ENCODE data around the gene PPM1A.

The PPM1A gene

DNA sequence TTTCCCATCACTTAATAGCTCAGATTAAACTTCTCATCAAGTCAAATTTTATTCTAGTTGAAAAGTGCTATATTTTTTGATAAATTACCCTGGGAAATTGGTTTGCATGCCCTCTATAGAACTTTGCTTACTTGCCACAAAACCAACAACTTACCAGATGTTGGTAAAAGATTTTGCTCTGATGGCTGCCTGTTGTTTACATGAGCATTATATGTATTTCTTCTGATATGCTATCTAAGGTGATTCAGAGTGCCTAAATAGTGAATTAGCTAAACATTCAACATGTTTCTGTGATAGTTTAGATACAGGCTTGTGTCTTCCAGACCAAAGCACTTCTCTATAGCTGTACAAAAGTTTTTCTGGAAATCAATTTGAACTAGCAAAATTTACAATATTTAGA lies 51.0 kb downstream of the PPM1A start:
- DNase-seq (ENCODE audit: low read depth) = no peak
- H3K4me3 ChIP-seq (ENCODE audit: low read depth, low read length) = no peak overlapping the region
- TF ChIP-seq, protein P1, sequence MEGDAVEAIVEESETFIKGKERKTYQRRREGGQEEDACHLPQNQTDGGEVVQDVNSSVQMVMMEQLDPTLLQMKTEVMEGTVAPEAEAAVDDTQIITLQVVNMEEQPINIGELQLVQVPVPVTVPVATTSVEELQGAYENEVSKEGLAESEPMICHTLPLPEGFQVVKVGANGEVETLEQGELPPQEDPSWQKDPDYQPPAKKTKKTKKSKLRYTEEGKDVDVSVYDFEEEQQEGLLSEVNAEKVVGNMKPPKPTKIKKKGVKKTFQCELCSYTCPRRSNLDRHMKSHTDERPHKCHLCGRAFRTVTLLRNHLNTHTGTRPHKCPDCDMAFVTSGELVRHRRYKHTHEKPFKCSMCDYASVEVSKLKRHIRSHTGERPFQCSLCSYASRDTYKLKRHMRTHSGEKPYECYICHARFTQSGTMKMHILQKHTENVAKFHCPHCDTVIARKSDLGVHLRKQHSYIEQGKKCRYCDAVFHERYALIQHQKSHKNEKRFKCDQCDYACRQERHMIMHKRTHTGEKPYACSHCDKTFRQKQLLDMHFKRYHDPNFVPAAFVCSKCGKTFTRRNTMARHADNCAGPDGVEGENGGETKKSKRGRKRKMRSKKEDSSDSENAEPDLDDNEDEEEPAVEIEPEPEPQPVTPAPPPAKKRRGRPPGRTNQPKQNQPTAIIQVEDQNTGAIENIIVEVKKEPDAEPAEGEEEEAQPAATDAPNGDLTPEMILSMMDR (IDR thresholded peaks at IDR 0.05; ENCODE audit: insufficient read depth, low read depth, low read length, missing control alignments) = no peak

DNA sequence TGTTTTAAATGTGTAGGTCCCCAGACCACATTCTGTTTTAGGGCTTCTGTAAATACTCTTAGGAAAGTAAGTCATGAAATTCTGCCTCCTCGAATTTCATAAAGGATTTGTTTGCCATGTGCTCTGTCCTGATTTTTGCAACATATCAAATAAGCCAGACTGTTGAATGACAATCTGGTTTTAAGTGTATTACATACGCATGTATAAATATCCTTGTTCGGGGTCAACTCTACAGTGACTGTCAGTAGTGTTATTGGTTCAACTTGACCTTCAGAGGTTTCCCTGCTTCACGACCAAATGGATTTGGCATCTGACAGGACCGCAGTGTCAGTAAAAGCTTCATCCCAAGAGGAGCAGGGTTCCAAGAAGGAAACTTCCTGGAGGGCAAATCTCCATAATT lies 52.7 kb downstream of the PPM1A start:
- H3K4me3 ChIP-seq (ENCODE audit: low read depth, low read length) = no peak overlapping the region
- TF ChIP-seq, protein P1 (IDR thresholded peaks at IDR 0.05; ENCODE audit: insufficient read depth, low read depth, low read length, missing control alignments) = no peak
- DNase-seq (ENCODE audit: low read depth) = no peak

GRCh38 chr14:60302663-60303062 lies 53.6 kb downstream of the PPM1A start:
- DNase-seq (ENCODE audit: low read depth) = no peak
- TF ChIP-seq, protein P1 (IDR thresholded peaks at IDR 0.05; ENCODE audit: insufficient read depth, low read depth, low read length, missing control alignments) = no peak
- H3K4me3 ChIP-seq (ENCODE audit: low read depth, low read length) = no peak overlapping the region

- no peak for DNase-seq (ENCODE audit: low read depth)
- no peak overlapping the region for H3K4me3 ChIP-seq (ENCODE audit: low read depth, low read length)
- TF ChIP-seq, protein P1 (IDR thresholded peaks at IDR 0.05; ENCODE audit: insufficient read depth, low read depth, low read length, missing control alignments) = no peak
Measured at GRCh38 chr14:60303745-60304144, 54.7 kb downstream of the PPM1A start.

DNA sequence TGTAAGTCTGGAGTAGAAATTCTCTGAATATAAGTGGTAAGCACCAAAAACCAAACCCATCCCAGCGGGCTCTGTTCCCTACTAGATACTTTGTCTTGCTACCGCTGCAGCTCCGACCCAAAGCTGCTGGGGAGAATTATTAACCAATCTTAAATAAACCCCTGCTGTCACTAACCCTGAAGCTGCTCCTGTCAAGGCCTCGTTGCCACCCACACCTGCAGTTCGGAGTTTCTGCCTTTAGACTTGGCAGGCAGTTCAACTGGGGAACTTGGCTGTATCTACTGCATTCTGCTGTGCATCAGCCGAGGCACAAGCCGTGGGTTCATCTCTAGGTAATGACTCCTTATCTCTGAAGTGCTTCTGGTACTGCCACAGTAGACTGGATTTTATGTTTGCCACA lies 55.5 kb downstream of the PPM1A start:
- DNase-seq (ENCODE audit: low read depth) = no peak
- TF ChIP-seq, protein P1 (IDR thresholded peaks at IDR 0.05; ENCODE audit: insufficient read depth, low read depth, low read length, missing control alignments) = no peak

DNA sequence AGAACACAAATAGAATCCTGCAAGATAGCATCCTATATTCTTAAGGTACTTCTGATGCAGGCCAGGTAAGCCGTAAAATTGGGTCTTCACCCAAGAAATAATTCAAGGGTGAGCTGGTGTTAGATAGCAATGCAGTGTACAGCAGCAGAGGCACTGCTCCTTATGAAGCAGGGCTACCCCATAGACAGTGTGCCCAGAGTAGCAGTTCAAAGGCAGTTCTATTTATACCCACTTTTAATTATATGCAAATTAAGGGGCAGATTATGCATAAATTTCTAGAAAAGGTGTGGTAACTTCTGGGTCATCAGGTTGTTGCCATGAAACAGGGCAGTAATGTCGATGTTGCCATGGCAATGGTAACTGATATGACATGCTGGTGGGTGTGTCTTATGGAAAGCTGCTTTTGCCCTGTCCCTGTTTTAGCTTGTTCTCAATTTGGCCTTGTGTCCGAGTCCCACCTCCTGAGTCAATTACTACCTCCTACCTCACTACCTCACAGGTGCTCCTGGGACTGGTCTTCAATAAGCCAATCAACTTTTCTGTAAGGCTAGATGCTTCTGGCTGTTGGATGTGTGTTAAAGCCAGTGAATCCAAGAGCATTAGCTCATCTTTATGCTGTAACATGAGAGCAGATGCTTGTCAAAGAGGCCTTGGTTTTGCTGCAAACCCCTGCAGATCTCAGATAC lies 61.0 kb downstream of the PPM1A start:
- H3K4me3 ChIP-seq (ENCODE audit: low read depth, low read length) = no peak overlapping the region
- TF ChIP-seq, protein P1 (IDR thresholded peaks at IDR 0.05; ENCODE audit: insufficient read depth, low read depth, low read length, missing control alignments) = no peak
- DNase-seq (ENCODE audit: low read depth) = no peak

More for the DNA sequence above, 55.5 kb downstream of the PPM1A start:
- H3K4me3 ChIP-seq (ENCODE audit: low read depth, low read length) = no peak overlapping the region

GRCh38 chr14:60311417-60311816 lies 62.4 kb downstream of the PPM1A start:
- no peak overlapping the region for H3K4me3 ChIP-seq (ENCODE audit: low read depth, low read length)
- TF ChIP-seq, protein P1 (IDR thresholded peaks at IDR 0.05; ENCODE audit: insufficient read depth, low read depth, low read length, missing control alignments) = no peak
- no peak for DNase-seq (ENCODE audit: low read depth)
